SK-N-SH (cell line): ENCODE data around the gene SF3B6.

Experiments used
- RCOR1 ChIP-seq: fragments of 150-350 bp; IDR thresholded peaks from 2 replicates; pipeline ENCODE4 v1.6.1; 2017; ENCODE audit warnings: antibody characterized with exemption, low read length
- ZBTB33 ChIP-seq: IDR thresholded peaks from 2 replicates; pipeline ENCODE4 v1.4.0; 2012; ENCODE audit warnings: low read depth, borderline replicate concordance

GRCh38 chr2:24076849-24077534, 866 bp upstream of the SF3B6 start:
- TF ChIP-seq RCOR1 (no peak), ZBTB33 (no peak)
